Stimulated activated CD4-positive, alpha-beta T cell treated with anti-CD3 and anti-CD28 coated beads, Interleukin-12 subunit alpha, Interleukin-12 subunit beta, amount 100 ng/mL, for 4 hours (primary cell): Measurements from ENCODE around the gene BRD1.

ENCODE experiments used
- DNase-seq: peaks from one replicate; pipeline ENCODE4 v3.0.0-alpha.2; 2020

BRD1 gene

DNA sequence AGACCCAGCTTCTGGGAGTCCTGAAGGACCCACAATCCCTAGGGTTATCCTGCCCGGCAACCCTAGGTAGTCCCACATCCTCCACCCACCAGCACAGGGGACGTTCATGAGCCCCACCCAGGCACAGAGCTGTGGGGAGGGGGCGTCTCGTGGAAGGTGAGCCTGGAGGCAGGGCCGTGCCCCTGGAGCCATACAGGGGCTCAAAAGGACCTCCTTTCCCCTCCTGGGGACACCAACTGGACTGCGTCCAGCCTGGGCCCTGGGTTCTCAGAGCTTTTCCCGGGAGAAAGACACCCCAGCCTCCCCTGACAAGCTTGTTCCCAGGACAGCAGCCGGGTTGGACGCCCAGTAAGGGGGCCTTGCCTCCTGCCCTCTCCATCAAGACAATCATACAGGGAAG lies 78.4 kb downstream of the BRD1 start:
- DNase-seq: no peak

DNA sequence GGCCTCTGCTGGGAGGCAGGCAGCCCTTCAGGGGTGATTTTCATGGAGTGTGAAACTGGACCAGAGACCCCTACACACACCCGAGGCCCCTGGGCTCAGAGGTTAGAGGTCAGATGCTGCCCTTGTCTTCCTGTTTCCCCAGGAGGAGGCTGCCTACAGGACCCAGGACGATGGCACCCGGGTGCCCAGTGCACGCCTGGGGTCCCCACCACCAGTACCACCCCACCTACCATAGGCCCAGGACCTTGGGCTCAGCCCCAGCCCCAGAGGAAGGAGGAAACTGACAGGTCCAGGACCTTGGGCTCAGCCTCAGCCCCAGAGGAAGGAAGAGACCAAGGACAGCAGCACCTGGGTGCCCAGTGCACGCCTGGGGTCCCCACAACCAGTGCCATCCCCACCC lies 79.2 kb downstream of the BRD1 start:
- DNase-seq: no peak

DNA sequence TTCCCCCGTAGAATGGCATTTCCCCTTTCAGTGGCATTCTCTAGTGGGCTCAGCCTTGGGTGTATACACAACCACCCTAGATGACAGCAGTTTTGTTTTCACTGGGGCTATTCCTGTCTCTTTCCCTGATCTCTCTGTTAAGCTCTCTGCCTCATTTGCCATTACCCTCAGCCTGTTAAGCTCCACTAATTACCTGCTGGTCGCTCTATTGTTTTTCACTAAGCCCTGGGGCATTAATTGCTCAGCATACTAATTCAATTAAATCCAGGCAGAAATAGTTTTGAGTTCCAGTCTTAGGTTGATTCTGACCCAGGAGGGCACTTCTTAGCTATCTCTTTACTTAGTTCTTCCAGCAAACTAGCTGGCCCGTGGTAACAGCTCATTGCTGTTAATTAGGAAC lies 80.0 kb downstream of the BRD1 start:
- DNase-seq: no peak

DNA sequence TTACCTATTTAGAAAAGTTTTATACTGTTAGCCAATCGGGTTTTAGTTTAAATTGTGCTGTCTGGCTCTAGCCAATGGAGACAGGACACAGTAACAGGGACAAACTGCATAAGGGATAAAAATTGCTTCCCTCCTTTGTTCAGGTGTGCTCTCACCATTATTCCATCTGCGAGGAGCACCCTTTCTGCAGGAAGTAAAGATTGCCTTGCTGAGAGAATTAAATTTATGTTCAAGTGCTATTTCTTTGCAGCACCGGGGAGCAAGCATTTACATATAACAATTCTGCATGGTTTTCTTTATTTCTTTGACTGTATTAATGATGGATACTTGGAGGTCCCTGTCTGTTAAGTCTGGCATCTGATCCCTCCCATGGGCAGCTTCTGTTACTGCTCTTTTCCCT lies 80.5 kb downstream of the BRD1 start:
- DNase-seq: no peak

DNA sequence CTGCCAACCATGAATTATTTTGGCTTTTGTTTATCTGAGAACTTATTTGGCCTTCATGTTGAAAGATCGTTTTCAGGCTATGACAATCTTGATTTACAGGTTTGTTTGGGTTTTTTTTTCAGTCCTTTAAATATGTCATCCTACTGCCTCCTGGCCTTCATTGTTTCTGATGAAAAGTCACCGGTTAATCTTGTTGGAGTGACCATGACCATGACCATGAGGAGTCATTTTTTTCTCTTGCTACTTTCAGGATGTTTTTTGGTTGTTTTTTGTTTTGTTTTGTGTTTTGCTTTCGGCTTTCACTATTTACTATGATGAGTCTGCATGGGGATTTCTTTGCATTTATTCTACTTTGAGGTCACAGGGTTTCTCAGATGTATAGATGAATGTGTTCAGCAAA lies 81.6 kb downstream of the BRD1 start:
- DNase-seq: no peak

DNA sequence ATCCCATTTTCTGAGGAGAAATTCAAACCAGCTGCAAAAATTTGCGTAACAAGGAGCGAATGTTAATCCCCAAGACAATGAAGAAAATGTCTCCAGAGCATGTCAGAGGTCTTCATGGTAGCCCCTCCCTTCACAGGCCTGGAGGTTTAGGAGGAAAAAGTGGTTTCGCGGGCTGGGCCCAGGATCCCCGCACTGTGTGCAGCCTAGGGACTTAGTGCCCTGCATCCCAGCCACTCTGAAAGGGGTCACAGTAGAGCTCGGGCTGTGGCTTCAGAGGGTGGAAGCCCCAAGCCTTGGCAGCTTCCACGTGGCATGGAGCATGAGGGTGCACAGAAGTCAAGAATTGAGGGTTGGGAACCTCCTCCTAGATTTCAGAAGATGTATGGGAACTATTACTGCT lies 87.4 kb downstream of the BRD1 start:
- DNase-seq: no peak

DNA sequence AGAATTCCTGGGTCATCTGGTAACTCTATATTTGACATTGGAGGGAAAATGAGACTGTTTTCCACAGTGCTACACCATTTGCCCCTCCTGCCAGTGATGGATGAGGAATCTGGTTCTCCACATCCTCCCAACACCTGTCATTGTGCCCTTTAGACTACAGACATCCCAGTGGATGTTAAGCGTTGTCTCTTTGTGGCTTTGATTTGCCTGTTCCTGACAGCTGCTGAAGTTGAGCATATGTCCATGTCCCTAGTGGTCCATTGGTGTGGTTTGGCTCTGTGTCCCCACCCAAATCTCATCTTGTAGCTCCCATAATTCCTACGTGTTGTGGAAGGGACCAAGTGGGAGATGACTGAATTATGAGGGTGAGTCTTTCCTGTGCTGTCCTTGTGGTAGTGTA lies 88.5 kb downstream of the BRD1 start:
- no peak for DNase-seq

DNA sequence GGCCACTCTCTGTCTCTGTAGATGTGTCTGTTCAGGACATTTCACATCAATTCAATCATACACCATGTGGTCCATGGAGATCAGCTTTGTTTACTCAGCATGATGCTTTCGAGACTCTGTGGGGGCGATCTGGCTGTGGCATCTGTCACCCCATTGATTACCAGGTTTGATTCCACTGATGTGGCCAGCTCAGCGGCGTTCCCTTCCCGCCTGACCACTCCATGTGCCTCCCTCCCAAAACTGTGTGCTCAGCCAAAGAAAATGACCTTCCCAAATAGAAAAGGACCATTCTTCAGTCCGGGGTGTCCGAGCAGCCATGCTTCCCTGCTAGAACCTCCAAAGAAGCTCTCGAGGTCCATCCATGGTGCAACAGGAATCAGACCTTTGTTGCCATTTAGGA lies 89.1 kb downstream of the BRD1 start:
- no peak for DNase-seq

DNA sequence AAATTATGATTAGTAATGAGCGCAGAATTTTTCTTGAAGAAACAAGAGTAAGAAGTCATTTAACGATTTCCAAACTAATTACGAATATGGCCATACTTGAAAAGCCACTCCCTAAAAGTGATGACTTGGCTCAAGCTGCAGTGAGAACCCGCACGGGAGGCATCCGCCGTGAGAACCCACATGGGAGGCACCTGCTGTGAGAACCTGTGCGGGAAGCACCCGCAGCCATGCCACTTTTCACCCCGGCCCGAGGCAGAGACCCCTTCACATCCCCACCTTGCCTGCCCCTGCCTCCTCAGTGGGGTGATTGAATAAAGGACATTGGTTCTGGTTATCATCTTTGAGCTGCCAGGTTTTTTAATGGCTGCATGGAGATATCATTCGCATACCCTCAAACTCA lies 89.7 kb downstream of the BRD1 start:
- DNase-seq: no peak

DNA sequence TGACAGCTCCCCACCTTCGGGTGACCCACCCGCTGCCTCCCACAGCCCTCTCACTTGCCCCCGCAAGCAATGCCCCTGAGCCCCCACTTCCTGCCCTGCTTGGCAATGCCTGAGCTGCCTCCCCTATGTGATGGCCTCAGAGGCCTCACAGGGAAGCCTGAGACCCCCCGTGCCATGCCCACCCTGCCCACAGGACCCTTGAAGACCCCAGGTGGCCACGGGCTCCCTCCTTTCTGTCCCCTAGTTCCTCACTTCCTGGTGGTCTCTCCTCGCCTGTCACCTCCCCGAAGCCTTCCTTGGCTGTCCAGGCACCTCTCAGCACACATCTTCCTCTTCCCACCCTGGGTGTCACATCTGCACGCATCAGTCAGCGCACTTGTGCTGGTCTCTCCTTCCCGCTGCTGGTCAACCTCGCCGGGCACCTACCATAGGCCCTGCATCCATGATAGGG lies 90.5 kb downstream of the BRD1 start:
- no peak for DNase-seq

DNA sequence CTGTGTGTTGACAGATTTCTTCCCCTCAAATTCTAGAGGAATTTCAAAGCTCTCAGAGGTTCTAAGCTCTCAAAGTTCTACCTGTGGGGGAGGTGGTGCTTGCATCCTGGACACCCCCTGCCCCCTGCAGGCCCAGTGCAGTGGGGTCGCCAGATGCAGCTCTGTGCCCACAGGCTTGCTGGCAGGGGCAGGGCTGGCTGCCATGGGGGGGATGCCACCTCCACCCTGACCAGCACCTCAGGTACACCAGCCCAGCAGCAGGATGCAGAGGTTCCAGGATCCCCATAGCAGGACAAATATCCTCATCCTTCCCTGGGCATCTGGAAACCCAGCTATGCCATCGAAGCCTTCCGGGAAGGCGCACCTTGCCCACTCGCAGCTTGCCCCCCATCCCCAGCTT lies 91.1 kb downstream of the BRD1 start:
- no peak for DNase-seq

DNA sequence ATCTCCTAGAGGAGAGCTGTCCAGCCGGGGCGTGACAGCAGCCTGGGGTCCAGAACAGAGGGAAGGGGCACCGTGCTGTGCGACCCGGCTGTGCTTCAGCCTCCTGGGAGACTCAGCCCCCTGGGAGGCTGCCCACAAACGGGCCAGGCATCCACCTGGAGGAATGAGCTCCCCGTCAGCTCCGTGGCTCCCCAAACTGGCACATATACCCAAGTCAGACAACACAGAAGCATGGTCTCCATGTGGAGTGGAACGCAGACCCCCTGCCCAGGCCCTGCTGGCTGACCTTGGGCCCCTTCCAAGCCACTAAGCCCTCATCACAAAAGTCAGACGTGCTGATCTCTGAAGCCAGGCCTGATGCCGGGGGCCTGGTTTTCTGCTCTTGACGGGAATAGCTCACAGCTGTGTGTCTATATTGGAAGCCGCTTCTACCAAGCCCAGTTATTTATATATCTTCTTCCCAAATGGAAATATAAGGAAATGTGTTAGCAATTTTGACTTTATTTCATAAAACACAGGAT lies 91.7 kb downstream of the BRD1 start:
- no peak for DNase-seq

DNA sequence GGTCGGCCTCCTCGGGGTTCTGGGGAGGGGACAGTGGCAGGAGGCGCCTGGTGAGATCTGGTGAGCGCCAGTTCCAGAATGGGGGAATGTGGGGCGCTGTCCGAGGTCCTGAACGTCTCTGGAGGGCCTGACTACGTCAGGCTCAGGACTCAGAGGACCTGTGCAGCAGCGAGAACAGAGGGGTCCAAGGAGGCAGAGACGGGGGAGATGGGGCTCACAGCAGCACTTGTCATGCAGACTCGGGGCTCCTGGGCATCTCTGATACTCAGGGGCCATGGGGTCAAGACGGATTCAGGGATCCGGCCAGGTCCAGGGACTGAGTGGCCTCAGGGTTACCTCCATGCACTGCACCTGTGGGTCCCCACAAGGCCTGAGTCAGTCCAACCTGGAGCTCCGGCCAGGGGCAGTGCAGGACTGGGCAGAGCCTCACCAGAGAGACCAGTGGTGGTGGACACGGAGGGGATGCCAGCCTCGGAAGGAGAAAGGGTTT lies 92.2 kb downstream of the BRD1 start:
- no peak for DNase-seq

DNA sequence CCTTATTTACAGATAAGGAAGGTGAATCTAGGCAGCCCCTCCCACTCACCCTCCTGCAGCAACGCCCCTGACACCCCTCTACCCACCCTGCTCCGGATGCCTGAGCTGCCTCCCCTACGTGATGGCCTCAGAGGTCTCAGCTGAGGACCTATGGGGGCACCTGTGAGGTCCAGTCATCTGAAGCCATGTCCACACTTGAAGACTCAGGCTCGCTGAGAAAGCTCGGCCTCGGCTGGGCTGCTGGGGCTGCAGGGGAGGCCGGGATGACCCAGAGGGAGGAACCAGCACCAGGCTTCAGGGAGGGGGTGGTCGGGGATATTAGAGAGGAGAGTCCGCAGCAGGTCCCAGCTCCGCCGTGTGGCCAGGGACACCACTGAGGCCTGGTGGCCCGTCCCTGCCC lies 92.8 kb downstream of the BRD1 start:
- no peak for DNase-seq

DNA sequence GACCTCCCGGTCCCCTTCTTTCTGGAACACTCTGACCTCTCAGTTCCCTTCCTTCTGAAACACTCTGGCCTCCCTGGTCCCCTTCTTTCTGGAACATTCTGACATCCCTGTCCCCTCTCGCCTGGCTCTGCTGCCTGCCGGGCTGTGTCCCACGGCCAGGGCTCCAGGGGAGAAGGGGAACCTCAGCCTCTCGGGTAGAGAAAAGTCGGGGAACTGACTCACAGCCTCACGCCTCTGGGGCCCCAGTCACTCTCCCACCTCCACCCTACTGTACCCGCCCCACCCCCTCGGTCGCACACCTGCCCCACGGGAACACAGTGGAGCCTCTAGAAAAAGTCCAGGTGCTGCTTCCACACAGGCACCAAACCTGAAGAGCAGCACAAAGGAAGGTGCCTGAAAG lies 93.3 kb downstream of the BRD1 start:
- no peak for DNase-seq

DNA sequence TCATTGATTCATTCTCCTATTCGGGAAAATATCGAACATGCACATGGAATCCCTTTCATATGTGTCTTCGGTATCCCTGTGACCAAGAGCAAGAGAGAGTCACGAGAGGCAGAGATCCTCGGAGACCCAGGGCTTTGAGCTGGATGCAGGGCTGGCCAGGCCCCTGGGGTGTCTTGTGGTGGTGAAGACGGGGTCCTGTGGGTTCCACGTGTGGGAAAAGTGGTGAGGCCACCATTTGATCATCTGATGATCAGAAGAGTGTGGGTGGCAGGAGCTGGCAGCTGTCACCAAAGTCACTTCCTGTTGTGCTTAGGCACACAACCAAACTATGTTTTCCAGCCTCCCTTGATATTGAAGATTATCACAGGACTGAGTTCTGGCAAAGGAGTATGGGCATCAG lies 94.0 kb downstream of the BRD1 start:
- DNase-seq: no peak

DNA sequence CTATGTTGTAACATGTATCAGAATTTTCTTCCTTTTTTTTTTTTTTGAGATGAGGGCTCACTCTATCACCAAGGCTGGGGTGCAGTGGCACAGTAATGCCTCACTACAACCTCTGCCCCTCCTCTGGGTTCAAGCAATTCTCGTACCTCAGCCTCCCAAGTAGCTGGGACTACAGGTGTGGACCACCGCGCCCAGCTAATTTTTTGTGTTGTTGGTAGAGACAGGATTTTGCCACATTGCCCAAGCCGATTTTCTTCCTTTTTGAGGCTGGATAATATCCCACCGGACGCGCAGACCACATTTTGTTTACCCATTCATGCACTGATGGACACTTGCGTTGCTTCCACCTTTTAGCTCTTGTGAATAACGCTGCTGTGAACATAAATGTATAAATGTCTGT lies 97.0 kb downstream of the BRD1 start:
- DNase-seq: no peak

DNA sequence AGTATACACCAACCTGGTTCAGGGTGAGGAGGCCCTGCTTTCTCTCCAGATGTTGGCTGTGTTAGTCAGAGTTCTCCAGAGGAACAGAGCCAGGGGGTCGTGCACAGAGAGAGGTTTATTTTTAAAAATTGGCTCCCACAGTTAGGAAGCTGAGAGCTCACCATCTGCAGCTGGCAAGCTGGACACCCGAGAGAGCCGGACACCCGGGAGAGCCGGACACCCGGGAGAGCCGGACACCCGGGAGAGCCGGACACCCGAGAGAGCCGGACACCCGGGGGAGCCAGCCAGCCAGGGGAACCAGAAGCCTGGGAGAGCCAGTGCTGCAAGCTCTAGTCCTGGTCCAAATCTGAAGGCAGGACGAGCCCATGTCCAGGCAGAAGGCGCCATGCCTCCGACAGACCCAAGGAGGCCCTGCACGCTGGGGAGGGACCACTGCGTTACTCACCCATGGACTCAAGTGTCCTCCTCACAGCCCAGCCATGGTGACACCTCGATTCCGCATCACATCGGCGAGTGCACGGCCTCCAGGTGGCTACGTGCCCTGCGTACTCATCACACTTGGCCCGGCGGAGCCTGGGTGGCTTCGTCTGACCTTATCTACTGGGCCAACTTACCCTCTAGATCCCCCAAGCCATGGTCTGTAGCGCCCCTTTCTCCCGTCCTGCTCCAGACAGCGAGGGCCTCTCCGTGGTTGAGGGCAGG lies 99.0 kb downstream of the BRD1 start:
- no peak for DNase-seq

DNA sequence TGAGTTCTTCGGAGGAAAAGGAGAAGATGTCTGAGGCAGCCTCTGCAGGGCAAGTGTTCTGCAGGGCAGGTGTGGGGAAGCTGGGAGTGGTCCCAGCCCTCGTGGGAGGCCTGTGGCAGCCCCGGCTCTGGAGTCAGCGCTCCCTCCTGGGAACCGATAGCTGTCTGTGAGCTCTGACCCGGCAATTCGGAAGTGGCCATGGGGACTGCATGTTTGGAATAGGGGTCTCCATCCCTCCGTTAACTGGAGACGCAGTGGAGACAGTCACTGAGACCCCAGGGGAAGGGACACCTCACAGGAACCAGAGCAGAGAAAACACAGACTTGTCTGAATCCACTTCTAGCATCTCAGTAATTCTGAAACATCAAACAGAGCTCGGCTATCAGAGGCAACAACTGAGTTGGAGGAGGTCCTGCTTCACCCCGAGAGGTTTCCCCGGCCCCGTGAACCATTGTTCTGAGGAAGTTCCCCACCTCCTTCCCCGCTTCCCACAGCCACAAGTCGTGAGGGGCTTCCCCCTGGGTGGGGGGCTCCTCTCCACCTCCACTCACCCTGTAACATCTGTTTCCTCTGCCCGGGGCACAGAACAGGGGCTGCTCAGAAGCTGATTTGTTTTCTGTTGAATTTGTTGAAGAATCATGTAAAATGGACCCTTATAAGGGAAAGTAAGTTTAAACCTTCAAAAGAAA lies 99.6 kb downstream of the BRD1 start:
- DNase-seq: no peak

DNA sequence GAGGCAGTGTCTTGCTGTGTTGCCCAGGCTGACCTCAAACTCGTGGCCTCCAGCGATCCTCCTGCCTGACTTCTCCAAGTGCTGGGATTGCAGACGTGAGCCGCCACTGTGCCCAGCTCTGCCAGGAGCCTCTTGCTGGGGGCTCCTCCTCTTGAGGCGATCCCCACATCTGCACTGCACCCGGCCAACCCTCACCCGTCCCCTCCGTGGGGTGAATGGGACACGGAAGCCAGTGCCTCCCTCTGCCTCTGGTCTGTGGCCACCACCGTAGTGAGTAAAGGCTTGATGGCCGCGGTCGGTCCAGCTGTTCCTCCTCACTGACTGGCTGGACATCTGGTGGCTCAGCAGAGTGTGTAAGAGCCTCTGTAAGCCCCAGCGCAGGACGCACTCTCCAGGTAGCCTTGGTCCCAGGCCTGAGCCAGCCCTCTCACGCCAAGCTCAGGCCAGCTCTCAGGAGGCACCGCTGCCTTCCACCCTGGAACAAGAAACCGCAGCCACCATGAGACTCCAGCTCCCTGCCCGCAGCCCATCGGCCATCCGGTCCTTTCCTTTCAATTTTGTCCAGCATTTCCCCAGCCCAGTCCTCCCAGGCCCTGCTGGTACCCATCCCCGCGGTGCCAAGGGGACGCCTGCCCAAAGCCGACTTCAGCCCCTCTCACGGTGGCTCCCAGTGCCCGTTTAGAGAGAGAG lies 100.3 kb downstream of the BRD1 start:
- DNase-seq: no peak

DNA sequence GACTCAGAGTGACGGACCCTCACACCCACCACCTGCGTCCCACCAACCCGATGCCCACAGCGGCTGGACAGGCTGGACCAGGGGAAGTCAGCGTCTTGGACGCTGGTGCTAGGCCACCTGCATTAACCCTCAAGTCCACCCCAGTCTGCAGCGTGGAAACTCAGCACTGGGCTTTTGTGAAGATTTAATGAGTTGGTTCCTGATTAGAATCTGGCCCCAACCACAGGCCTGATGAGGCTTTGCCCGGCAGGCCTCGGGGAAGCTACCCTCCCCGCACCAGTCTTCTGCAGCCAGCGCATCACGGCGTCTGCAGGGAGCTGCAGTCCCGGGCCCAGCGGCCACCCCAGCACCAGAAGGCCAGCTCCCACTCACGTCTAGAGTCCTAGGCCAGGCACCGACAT lies 101.0 kb downstream of the BRD1 start:
- no peak for DNase-seq

DNA sequence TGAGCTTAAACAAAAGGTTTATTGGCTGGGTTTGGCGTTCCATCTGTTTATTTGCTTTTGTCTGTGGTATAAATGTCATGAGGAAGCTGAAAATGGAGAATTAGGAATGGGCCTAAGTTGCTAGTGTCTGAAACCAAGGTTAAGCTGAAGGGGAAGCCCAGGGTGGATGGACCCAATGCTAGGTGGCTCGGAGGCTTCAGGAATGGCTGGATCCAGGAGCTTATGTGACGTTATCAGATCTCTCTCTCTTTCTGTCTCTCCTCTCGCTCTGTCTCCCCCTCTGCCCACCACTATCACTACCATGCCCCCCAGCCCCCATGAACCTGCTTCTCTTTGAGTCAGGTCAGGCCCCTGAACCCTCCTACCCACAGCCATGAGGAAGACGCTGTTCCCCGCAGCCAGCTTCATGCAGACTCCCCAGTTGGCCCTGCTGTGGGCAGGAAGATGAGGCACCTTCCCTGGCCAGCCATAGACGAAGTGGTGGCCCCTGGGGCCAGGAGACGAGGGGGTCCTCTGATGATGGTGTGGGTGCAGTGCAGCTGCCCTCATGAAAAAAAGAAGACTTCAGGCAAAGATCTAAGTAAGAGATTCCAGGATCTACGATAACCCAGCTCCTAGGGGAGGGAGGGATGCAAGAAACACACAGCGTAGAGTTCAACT lies 101.5 kb downstream of the BRD1 start:
- DNase-seq: no peak

DNA sequence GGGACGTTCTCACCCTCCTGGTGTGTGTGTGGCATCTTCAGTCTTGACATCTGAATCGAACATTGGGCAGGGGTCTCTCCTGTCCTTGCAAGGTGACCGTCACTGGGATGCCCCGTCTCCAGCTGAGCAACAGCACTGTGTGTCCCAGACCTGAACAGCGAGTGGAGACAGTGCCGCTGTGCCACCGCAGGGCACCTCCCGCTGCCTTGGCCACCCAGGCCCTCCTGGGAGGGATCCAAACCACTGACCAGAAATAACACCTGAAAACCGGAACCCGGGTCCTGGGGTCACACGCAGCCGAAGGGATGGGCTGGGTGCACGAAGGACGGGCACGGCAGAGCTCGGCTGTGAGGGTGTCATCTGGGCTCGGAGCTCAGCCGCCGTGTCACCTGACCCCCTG lies 102.2 kb downstream of the BRD1 start:
- DNase-seq: no peak
